CD14-positive monocyte (primary cell): ENCODE measurements around the gene URAD. TPM values are rescaled to one million over a fixed set of nuclear protein-coding genes. Genes with fewer than 3 reads are reported as not detected.

Experiments
- DNase-seq, 3 donors: peaks; one replicate each; pipeline ENCODE4 v3.0.0-alpha.2; 2011 to 2022
- H2AFZ ChIP-seq: 2 replicates; pipeline ENCODE4 v1.6.0; 2012; ENCODE audit warnings: mild to moderate bottlenecking, low read depth, low read length, inconsistent platforms; ENCODE audit not compliant: insufficient read depth, poor library complexity, severe bottlenecking
- H3K27ac ChIP-seq, 2 donors: 1 replicate in 1 of 2; 2 replicates in 1 of 2; pipeline ENCODE4 v1.5.1; 2012 to 2013; ENCODE audit warnings: low read length in 2 of 2, control low read depth in 1 of 2, inconsistent platforms in 1 of 2, low read depth in 1 of 2, mild to moderate bottlenecking in 1 of 2
- H3K27me3 ChIP-seq, 2 donors: one replicate each; pipeline versions ENCODE4 v1.6.0 to v1.6.1; 2011 to 2013; ENCODE audit warnings: low read length in 2 of 2; ENCODE audit not compliant: control insufficient read depth in 2 of 2, insufficient read depth in 2 of 2
- H3K36me3 ChIP-seq, 2 donors: replicated peaks in 1 of 2; 1 replicate in 1 of 2; 2 replicates in 1 of 2; pipeline versions ENCODE4 v1.5.1 to v1.6.1; 2012 to 2013; ENCODE audit warnings: low read length in 2 of 2, control low read depth in 1 of 2, inconsistent platforms in 1 of 2, mild to moderate bottlenecking in 1 of 2; ENCODE audit not compliant: insufficient read depth in 2 of 2, control insufficient read depth in 1 of 2
- H3K4me1 ChIP-seq, 2 donors: 1 replicate in 1 of 2; 2 replicates in 1 of 2; pipeline versions ENCODE4 v1.5.1 to v1.6.1; 2012 to 2013; ENCODE audit warnings: low read length in 2 of 2, control low read depth in 1 of 2, inconsistent platforms in 1 of 2, mild to moderate bottlenecking in 1 of 2, moderate library complexity in 1 of 2; ENCODE audit not compliant: insufficient read depth in 2 of 2, control insufficient read depth in 1 of 2
- H3K4me2 ChIP-seq: replicated peaks from 2 replicates; pipeline ENCODE3; 2012; ENCODE audit warnings: low read length, moderate library complexity, mild to moderate bottlenecking; ENCODE audit not compliant: poor library complexity, severe bottlenecking; ENCODE audit errors: extremely low read depth
- H3K4me3 ChIP-seq, 3 experiments: fragments of 200-600 bp in 1 of 3; sonication (generic) in 1 of 3; replicated peaks in 1 of 3; 1 replicate in 2 of 3; 2 replicates in 1 of 3; pipeline ENCODE4 v1.5.1; 2011 to 2013; ENCODE audit warnings: low read length in 3 of 3, mild to moderate bottlenecking in 3 of 3, control low read depth in 2 of 3, low read depth in 2 of 3, inconsistent platforms in 1 of 3, moderate library complexity in 1 of 3
- H3K79me2 ChIP-seq: 2 replicates; pipeline ENCODE4 v1.6.0; 2012; ENCODE audit warnings: mild to moderate bottlenecking, control low read depth, inconsistent platforms, low read length, moderate library complexity; ENCODE audit not compliant: insufficient read depth
- H3K9ac ChIP-seq: 2 replicates; pipeline ENCODE4 v1.6.0; 2017; ENCODE audit warnings: low read length, mild to moderate bottlenecking; ENCODE audit not compliant: insufficient read depth, poor library complexity, severe bottlenecking
- H3K9me3 ChIP-seq, 2 donors: replicated peaks in 1 of 2; 1 replicate in 1 of 2; 2 replicates in 1 of 2; pipeline versions ENCODE4 v1.5.1 to v1.6.1; 2012 to 2013; ENCODE audit warnings: low read length in 2 of 2, control low read depth in 1 of 2; ENCODE audit not compliant: control insufficient read depth in 1 of 2, insufficient read depth in 1 of 2
- H4K20me1 ChIP-seq: 2 replicates; pipeline ENCODE4 v1.6.0; 2012; ENCODE audit warnings: mild to moderate bottlenecking, low read length, control low read depth, moderate library complexity; ENCODE audit not compliant: insufficient read depth
- H3K27ac Mint-ChIP-seq, 7 donors: one replicate each; pipeline ENCODE4 v1.8.0; 2020; ENCODE audit warnings: mild to moderate bottlenecking in 7 of 7, mixed read lengths in 7 of 7, moderate library complexity in 6 of 7, inconsistent platforms in 2 of 7
- H3K27me3 Mint-ChIP-seq, 3 donors: one replicate each; pipeline ENCODE4 v1.8.0; 2021 to 2022; ENCODE audit warnings: low read depth in 3 of 3, mild to moderate bottlenecking in 3 of 3, mixed read lengths in 3 of 3, moderate library complexity in 3 of 3, inconsistent platforms in 1 of 3
- H3K36me3 Mint-ChIP-seq, 2 donors: one replicate each; pipeline ENCODE4 v1.8.0; 2020; ENCODE audit warnings: mixed read lengths in 2 of 2, inconsistent platforms in 1 of 2, mild to moderate bottlenecking in 1 of 2
- H3K4me1 Mint-ChIP-seq: one replicate; pipeline ENCODE4 v1.8.0; 2020; ENCODE audit warnings: mild to moderate bottlenecking, mixed read lengths
- H3K4me3 Mint-ChIP-seq, 2 donors: one replicate each; pipeline ENCODE4 v1.8.0; 2020; ENCODE audit warnings: mild to moderate bottlenecking in 2 of 2, mixed read lengths in 2 of 2, moderate library complexity in 1 of 2
- H3K9me3 Mint-ChIP-seq, 7 donors: one replicate each; pipeline ENCODE4 v1.8.0; 2020 to 2022; ENCODE audit warnings: mixed read lengths in 7 of 7, mild to moderate bottlenecking in 6 of 7, moderate library complexity in 6 of 7, inconsistent platforms in 2 of 7
- WGBS: methylation state at CpG from one replicate; pipeline ENCODE4 v1.1.5; 2013; ENCODE audit warnings: missing lambda C conversion rate; ENCODE audit not compliant: insufficient coverage; 5-methylcytosine and 5-hydroxymethylcytosine counted together
- intact Hi-C, 2 donors: fragments of 100-400 bp; cut with micrococcal nuclease; formaldehyde crosslinking; loops; one replicate each; pipeline versions ENCODE4 v1.15.0 to v1.15.1; 2023
- polyA plus RNA-seq, 3 donors: library from polyadenylated mRNA; depleted of rRNA in 1 of 3; unstranded in 2 of 3; stranded (reverse) in 1 of 3; fragments of 300-500 nt in 2 of 3; fragments of >200 nt in 1 of 3; fragmentation: Illumina TruSeq in 2 of 3; gene quantifications; 1 replicate in 2 of 3; 2 replicates in 1 of 3; pipeline ENCODE4 v1.2.3, GENCODE V29; 2012 to 2021
- TF ChIP-seq, protein P1 (sequence below): fragments of 200-600 bp; IDR thresholded peaks from one replicate; pipeline ENCODE4 v1.8.0; 2022; ENCODE audit warnings: antibody characterized with exemption, mild to moderate bottlenecking

Gene URAD
- polyA plus RNA-seq, 3 donors: 0.12 TPM; not detected in 2

DNA sequence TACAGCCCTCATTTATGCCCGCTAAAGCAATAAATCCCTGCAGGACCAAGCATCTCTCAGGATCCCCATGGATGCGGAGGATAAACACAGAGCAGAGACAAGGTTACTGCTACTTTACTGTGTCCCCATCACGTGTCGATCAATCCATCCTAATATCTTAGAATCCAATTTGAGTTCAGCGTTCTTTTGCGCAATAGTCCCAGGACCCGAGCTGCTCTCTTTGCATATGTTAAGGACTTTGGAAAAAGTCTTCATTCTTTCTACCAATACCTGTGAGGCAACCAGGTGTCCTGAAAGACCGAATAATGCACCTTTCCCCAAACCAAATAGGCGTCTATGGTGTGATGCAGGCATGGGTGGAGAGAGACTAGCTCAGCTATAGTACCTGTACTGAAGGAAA is 38.0 kb upstream of the URAD start:
- Histone ChIP-seq H3K4me2 (no peak overlapping the region), H4K20me1 (no peaks in the 10 kb centered on the region), H3K9me3 (no peaks in the 10 kb centered on the region), H3K4me1 (peaks cover 8 to 9% of the 10 kb centered on the region in 2 donors), H3K27ac (no peak overlapping the region), H3K36me3 (peaks cover 10 to 55% of the 10 kb centered on the region in 2 donors), H3K9ac (no peak overlapping the region), H3K4me3 (no peak overlapping the region), H3K27me3 (no peaks in the 10 kb centered on the region), H2AFZ (no peak overlapping the region), H3K79me2 (no peaks in the 10 kb centered on the region)
- peaks cover 0 to 2% (median 0%) of the 10 kb centered on the region in 3 donors for H3K27me3 Mint-ChIP-seq
- DNase-seq: no peak
- no peak overlapping the region for H3K27ac Mint-ChIP-seq
- peaks cover 19 to 37% of the 10 kb centered on the region in 2 donors for H3K36me3 Mint-ChIP-seq
- no peak overlapping the region for H3K4me3 Mint-ChIP-seq
- peaks cover 6% of the 10 kb centered on the region for H3K4me1 Mint-ChIP-seq
- intact Hi-C loops: no loop called here
- no peaks in the 10 kb centered on the region for H3K9me3 Mint-ChIP-seq
- 100% methylated on average over 2 of the region's 9 CpGs for WGBS
- TF ChIP-seq, protein P1, sequence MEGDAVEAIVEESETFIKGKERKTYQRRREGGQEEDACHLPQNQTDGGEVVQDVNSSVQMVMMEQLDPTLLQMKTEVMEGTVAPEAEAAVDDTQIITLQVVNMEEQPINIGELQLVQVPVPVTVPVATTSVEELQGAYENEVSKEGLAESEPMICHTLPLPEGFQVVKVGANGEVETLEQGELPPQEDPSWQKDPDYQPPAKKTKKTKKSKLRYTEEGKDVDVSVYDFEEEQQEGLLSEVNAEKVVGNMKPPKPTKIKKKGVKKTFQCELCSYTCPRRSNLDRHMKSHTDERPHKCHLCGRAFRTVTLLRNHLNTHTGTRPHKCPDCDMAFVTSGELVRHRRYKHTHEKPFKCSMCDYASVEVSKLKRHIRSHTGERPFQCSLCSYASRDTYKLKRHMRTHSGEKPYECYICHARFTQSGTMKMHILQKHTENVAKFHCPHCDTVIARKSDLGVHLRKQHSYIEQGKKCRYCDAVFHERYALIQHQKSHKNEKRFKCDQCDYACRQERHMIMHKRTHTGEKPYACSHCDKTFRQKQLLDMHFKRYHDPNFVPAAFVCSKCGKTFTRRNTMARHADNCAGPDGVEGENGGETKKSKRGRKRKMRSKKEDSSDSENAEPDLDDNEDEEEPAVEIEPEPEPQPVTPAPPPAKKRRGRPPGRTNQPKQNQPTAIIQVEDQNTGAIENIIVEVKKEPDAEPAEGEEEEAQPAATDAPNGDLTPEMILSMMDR: no peak

DNA sequence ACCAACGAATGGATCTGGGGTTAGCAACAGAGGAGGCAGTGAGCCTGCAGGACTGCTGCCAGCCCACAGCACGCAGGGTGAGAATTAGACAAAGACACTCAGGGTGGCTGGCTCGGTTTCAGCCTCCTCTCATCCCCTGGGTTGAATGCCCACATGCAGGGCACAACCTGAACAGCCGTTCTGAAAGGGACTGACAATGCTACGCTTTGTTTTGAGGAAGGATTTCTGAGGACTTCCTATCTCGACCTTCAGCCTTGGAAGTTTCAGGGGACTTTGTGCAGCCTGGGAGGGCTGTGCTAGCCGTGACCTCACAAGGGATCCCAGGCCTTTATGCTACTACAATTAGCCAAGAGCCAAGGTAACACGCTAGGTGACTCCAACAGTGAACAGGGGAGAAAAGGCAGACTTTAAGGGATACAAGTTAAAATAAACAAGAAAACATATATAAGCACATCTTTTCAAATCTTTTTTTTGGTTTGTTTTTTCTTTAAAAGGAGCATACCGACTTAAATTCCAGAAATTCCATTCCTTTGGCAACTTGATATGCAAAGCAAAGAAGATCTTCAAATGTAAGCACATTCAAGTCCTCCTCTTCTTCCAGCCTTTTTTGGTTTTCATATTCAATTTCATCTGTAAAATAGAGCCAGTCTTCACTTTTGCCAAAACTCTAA is 34.5 kb upstream of the URAD start:
- Mint-ChIP-seq H3K27ac (no peak overlapping the region), H3K9me3 (peaks cover 0 to 2% (median 0%) of the 10 kb centered on the region in 7 donors), H3K4me3 (no peak overlapping the region)

More for the DNA sequence above, 34.5 kb upstream of the URAD start:
- no peaks in the 10 kb centered on the region for H3K27me3 ChIP-seq
- H3K79me2 ChIP-seq: no peaks in the 10 kb centered on the region
- no peaks in the 10 kb centered on the region for H4K20me1 ChIP-seq
- peaks cover 16 to 62% of the 10 kb centered on the region in 2 donors for H3K36me3 ChIP-seq
- no peaks in the 10 kb centered on the region for H3K9me3 ChIP-seq
- 86% methylated on average over 5 of the region's 9 CpGs for WGBS
- Mint-ChIP-seq H3K36me3 (peaks cover 43 to 57% of the 10 kb centered on the region in 2 donors), H3K4me1 (no peaks in the 10 kb centered on the region), H3K27me3 (no peaks in the 10 kb centered on the region)
- H3K9ac ChIP-seq: no peak overlapping the region
- no peaks in the 10 kb centered on the region for H3K4me1 ChIP-seq
- no peak overlapping the region for H2AFZ ChIP-seq
- no peak overlapping the region for H3K4me2 ChIP-seq
- DNase-seq: no peak
- TF ChIP-seq, protein P1: no peak
- H3K4me3 ChIP-seq: no peak overlapping the region
- intact Hi-C loops: no loop called here
- H3K27ac ChIP-seq: no peak overlapping the region
